ENCODE data around the gene CCDC171.

The CCDC171 gene

DNA sequence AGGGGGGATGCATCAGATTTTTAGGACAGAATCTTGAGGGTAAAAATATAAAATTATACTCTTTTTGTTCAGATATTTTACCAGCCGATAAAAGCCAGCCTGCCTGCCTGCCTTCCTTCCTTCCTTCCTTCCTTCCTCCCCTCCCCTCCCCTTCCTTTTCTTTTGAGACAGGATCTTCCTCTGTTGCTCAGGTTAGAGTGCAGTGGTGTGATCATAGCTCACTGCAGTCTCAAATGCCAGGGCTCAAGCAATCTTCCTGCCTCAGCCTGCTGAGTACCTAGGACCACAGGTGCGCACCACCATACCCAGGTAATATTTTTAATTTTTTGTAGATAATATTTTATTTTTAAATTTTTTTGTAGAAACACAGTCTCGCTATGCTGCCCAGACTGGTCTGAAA is 330.0 kb downstream of the CCDC171 start:
- DNase-seq (ENCODE audit: low read depth), result no peak

DNA sequence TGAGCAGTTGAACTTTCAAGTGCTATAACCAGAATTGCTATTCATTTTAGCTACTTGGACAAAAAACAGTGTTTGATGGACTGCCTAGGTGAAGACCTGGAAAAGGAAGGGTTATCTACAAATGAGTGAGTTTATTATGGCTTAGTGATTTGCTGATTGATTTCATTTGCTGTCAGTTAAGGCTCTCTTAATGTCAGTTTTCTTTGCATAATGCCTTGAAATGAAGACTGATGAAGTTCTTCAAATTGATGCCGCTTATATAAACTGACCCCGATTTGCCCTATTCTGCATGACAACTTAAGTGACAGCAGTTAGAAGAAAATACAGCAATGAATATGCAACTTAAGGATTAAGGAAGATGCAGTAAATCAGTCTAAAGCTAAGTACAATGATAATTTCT is 332.6 kb downstream of the CCDC171 start:
- no peak for DNase-seq (ENCODE audit: low read depth)

DNA sequence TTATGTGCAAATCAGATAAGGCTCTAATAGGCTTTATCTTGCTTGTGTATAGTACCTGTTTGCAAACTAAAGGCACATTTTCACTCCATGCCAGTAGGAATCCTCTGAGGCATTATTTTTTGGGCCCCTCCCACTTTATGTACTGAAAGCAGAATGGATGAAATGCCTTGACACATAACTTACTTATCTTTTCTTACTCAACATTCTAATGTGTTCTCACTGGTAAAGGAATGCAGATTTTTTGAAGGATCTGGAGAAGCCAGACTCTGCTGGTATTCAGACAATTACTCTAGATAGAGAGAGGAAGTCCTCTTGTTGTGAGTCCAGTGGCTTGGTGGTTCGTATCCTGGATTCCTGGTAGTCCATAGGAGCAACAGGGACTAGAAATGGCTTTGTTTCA is 336.7 kb downstream of the CCDC171 start:
- peak; percentile 93 for DNase-seq (ENCODE audit: low read depth)

- DNase-seq (ENCODE audit: low read depth), result no peak
These were observed 348.7 kb downstream of the CCDC171 start for GRCh38 chr9:15901572-15901971.

DNA sequence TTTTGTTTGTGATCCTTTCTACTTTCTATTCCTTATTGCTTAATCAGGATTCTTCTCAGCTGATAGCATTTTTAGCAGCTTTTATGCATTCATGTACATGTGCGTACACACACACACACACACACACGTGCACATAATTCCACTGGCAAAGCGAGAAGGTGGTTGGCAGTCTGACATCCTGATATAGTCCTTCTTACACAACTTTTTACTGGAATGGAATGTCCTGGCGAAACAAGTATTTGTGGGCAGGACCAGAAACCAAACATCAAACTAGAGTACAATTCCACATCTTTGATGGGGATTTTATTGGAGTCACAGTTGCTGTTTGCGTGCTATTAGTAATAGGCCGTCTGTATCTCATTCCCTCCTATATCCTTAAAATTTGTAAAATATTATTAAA is 356.5 kb downstream of the CCDC171 start:
- peak; percentile 97 for DNase-seq (ENCODE audit: low read depth)

DNA sequence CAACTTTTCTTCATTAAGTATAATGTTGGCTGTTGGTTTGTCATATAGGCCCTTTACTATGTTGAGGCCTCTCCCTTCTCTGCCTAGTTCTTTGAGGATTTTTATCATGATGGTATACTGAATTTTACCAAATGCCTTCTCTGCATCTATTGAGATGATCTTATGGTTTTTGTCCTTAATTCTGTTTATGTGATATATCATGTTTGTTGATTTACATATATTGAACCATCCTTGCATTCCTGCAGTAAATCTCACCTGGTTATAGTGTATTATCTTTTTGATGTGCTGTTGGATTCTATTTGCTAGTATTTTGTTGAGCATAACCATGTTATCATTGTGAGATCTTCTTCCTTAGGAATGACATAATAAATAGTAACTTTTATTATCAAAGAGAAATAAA is 362.9 kb downstream of the CCDC171 start:
- DNase-seq (ENCODE audit: low read depth), result peak; percentile 14

DNA sequence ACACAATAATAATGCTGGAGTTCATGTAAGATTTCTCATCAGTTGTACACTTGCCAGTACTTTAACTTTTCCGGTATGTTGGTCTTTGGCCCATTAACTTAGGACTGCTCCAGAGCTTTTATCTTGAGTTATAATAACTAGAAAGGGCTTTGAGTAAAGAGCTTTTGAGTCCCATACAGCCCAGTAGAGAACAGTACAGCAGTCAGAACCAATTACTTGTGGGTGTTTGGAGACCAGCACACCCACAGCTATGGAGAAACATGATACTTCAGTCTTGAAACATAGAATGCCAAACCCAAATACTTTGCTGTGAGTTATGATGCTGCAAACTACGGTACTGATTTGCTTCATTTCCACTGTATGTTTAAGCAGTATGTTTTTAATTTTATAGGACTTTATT is 374.3 kb downstream of the CCDC171 start:
- peak; percentile 3 for DNase-seq (ENCODE audit: low read depth)

- no peak for DNase-seq (ENCODE audit: low read depth)
These were observed 382.9 kb downstream of the CCDC171 start for GRCh38 chr9:15935661-15936305.

- DNase-seq (ENCODE audit: low read depth), result no peak
These were observed 383.6 kb downstream of the CCDC171 start for GRCh38 chr9:15936306-15936921.

- no peak for DNase-seq (ENCODE audit: low read depth)
These were observed 390.1 kb downstream of the CCDC171 start for GRCh38 chr9:15942831-15943424.

- DNase-seq (ENCODE audit: low read depth), result no peak
These were observed 391.5 kb downstream of the CCDC171 start for GRCh38 chr9:15944341-15944740.

- DNase-seq (ENCODE audit: low read depth), result no peak
These were observed 406.8 kb downstream of the CCDC171 start for GRCh38 chr9:15959663-15960062.

DNA sequence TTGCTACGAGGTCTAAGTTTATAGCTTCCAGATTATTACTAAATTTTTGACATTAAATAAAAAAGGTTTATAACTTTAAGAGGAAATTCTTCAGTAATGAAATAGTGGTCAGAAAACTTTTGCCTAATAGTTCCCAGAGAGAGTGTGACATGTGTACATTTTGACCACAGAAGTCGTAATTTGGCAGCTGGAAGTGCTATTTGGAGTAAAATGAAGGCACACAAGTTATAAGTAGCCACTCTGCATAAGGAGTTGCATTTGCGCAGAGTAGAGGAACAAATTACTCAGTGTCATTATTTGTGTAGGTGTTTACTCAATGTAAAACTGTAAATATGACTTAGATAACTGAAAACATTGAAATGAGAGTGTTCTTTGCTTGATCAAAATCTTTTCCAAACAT is 408.4 kb downstream of the CCDC171 start:
- no peak for DNase-seq (ENCODE audit: low read depth)

DNA sequence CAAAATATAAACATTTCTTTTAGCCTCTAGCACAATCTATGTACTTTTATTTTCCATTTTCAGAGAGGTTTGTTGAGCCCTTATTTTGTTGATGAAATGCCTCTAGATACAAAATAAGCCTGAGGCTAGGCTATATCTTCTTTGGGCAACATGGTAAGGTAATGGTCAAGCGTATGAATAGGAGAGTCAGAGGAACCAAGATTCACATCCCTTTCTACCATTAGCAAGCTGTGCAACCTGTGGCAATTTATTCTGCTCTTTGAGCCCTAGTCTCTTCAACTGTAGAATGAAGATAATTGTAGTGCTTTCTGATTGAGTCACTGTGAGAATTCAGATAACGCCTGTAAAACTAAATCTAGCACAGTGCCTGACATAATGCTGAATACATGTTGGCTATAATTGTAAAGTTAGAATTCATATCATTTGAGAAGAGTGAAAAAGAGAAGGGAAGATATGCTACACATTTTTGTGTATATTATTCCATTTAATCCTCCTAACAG is 412.5 kb downstream of the CCDC171 start:
- peak; percentile 59 for DNase-seq (ENCODE audit: low read depth)

DNA sequence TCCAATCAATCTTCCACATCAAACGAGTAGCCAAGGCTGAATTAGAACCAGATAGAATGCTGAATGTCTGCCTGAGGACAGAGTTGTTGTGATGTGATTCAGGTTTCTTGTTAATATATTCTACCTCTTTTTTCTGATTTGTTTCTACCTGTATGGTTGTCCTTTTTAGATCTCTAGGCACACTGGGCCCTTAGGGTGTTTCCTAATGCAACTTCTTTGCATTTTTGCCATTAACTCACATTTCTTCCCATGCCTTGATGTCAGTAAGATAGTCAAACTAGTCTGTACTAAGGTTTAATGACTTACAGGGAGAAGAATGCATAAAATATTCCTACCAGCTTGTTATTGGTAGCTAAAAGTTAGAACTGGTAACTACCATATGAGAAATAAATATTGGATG is 413.6 kb downstream of the CCDC171 start:
- DNase-seq (ENCODE audit: low read depth), result no peak

GRCh38 chr9:15967068-15967467 is 414.2 kb downstream of the CCDC171 start:
- DNase-seq (ENCODE audit: low read depth), result no peak

DNA sequence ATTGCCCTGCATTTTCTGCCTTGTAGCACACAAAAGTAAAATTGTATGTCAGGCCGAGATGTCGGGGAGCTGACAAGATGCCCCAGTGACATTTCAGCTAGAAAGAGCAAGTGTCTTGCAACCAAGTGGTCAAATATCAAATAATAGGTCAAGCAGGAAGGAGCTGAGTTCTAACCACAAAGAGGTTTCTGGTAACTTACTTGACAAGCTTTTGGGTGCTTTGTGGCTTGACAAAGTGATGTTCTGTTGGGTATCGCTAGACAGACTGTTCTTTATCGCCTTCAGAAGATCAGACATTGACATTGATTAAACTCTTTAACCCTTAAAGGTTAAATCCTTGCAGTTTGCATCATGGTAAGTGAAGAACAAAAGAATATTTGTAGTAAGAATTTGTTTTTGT is 419.9 kb downstream of the CCDC171 start:
- DNase-seq (ENCODE audit: low read depth), result no peak

DNA sequence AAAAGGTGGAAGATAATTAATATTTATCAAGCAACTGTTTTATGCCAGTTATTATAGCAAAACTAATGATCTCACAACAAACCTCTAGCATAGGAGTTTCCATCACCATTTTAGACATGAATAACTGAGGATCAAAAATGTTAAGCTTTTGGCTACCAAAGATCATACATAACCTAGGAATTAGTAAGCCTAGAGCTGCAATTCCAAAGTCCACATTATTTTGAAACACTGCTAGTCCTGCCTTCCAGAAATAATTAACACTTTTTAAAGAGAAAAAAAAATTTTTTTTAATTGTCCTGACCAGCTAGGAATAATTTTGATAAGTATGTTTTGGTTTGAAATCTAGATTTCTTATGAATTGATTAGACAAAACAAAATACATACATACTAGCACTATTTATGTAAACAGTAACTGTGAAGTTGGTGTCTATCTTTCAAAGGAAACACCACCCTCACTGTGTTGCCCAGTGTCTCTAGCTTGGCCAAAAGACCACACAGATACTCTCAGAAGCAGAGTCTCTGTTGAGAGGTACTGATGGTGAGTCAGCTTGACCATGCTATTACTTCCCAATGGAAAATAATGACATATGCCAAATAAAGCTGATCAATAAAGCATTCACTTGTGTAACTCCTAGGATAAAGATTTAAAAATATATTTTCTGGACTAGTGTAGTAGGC is 422.4 kb downstream of the CCDC171 start:
- DNase-seq (ENCODE audit: low read depth), result no peak

DNA sequence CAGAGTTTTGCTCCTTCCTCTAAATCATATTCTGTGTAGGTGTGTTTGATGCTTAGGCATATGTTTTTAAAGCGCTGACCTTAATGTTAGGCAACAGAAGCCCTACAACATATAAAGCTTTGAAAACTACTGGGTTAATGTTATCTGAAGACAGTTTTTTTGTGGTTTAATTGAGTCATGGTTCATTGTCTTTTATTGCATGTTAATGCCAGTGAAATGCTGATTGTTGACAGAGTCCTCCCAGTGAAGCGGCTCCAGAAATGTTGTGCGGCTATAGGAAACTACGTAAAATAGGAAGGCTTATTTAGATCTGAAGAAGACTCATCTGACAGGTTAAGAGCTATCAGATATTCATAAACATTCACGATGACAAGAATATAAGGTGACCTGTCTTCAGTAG is 424.6 kb downstream of the CCDC171 start:
- peak; percentile 54 for DNase-seq (ENCODE audit: low read depth)

- DNase-seq (ENCODE audit: low read depth), result no peak
These were observed 429.3 kb downstream of the CCDC171 start for GRCh38 chr9:15982182-15982581.

- DNase-seq (ENCODE audit: low read depth), result peak; percentile 93
These were observed 446.8 kb downstream of the CCDC171 start for GRCh38 chr9:15999422-16000339.

- no peak for DNase-seq (ENCODE audit: low read depth)
These were observed 448.0 kb downstream of the CCDC171 start for GRCh38 chr9:16000811-16001210.
